ENCODE data around the gene MREG.
"Not testable (repeated sequence)": the region's sequence is repeated elsewhere in the genome, so short reads cannot be mapped to it uniquely, and the experiment has no call there.

MREG gene

DNA sequence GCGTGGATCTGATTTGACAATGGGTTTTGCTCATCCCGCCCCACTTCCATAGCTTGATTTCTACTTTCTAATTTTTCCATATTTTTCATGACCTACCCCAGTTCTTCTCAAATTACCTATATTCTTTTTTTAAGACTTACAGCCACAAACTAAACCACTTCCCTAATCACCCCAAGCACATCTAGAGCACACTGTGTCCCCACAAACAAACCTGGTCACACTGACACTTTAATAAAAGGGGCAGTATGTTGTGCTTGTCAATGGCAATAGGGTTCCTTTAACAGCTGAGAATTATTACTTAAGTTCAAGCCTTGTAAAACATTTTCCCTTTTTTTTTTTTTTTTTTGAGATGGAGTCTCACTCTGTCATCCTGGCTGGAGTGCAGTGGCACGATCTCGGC is 47.1 kb downstream of the MREG start:
- H3K27ac ChIP-seq, result no peak overlapping the region
- ChIA-PET POLR2A (ENCODE audit: low non-redundant PET) (no interaction called here), CTCF (no interaction called here)
- DNase-seq (ENCODE audit: low spot score), result no peak
- TF ChIP-seq, protein P1, sequence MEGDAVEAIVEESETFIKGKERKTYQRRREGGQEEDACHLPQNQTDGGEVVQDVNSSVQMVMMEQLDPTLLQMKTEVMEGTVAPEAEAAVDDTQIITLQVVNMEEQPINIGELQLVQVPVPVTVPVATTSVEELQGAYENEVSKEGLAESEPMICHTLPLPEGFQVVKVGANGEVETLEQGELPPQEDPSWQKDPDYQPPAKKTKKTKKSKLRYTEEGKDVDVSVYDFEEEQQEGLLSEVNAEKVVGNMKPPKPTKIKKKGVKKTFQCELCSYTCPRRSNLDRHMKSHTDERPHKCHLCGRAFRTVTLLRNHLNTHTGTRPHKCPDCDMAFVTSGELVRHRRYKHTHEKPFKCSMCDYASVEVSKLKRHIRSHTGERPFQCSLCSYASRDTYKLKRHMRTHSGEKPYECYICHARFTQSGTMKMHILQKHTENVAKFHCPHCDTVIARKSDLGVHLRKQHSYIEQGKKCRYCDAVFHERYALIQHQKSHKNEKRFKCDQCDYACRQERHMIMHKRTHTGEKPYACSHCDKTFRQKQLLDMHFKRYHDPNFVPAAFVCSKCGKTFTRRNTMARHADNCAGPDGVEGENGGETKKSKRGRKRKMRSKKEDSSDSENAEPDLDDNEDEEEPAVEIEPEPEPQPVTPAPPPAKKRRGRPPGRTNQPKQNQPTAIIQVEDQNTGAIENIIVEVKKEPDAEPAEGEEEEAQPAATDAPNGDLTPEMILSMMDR (conservative IDR thresholded peaks at IDR 0.05; ENCODE audit: low read depth), result no peak

DNA sequence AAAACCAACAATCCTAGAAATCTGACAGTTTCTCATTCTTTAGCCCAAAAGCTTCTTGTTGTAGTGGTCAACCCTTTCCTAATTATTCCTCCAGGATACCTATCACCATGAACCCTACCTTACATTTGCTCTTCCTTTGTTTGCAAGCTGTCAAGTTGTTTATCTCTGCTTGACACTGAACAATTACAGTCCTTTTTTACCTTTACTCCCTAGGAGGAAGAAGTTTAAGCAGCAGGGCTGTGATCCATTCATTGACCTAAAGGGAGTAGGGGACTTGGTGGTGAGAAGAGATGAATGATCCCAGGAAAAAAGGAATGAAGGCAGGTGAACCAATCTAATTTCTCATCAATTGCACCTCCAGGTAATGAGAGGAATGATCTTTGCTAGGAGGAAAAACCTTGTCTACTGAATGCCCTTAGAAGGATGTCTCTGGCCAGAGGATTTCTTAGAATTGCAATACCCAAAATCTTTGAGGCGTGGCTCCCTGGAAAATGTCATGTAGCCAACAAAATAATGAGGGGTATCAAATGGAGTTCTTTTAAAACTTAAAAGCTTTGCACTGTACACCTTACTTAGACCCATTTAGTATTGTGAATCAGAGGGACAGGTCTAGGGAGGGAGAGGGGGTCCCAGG is 47.7 kb downstream of the MREG start:
- ChIA-PET POLR2A (ENCODE audit: low non-redundant PET) (no interaction called here), CTCF (interaction anchor here (0.6 kb wide), 1 partner anchor 98 kb away, joined by 4 read pairs; no protein-coding TSS in a partner anchor)
- TF ChIP-seq, protein P1 (conservative IDR thresholded peaks at IDR 0.05; ENCODE audit: low read depth), result no peak
- H3K27ac ChIP-seq, result no peak overlapping the region
- no peak for DNase-seq (ENCODE audit: low spot score)

DNA sequence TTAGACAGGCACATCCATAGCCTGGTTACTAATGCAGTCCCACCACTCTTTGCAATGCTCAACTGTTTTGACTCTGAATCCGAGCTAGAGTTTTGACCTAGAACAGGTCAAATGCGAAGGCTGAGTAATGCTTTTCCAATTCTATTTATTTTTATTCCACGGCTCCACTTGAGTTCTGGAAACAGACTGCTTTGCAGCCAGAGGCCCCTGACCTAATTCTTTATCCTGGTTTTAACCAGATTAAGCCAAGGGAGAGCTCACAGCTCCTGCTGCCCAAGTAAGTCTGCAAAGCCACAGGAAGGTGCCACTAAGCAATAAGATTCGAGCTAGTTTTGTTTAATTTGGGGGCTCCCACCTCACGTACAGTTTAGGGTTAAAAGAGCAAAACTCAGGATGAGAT is 51.4 kb downstream of the MREG start:
- CTCF ChIA-PET, result no interaction called here
- no peak for DNase-seq (ENCODE audit: low spot score)
- TF ChIP-seq, protein P1 (conservative IDR thresholded peaks at IDR 0.05; ENCODE audit: low read depth), result no peak
- POLR2A ChIA-PET (ENCODE audit: low non-redundant PET), result no interaction called here
- no peak overlapping the region for H3K27ac ChIP-seq

DNA sequence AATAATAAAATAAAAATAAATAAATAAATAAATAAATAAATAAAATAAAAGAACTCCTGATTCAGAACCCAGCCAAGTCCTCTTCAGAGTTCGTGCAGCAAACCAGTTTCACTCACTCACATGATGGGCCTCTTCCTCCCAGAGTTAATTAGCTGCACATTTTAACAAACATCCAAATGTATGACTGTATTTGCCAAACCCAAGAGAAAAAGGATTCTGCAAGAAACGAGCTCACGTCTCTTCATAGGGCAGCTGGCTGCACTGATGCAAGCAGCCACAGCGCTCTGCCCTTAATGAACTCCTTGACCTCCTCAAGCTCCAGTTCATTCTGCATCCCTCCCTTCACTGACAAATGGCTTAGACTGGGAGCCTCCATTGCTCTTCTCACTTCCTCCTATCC is 55.1 kb downstream of the MREG start:
- TF ChIP-seq, protein P1 (conservative IDR thresholded peaks at IDR 0.05; ENCODE audit: low read depth), result no peak
- CTCF ChIA-PET, result interaction anchor here (0.6 kb wide), 1 partner anchor 23 kb away, joined by 3 read pairs; no protein-coding TSS in a partner anchor
- POLR2A ChIA-PET (ENCODE audit: low non-redundant PET), result no interaction called here
- no peak for DNase-seq (ENCODE audit: low spot score)
- no peak overlapping the region for H3K27ac ChIP-seq

DNA sequence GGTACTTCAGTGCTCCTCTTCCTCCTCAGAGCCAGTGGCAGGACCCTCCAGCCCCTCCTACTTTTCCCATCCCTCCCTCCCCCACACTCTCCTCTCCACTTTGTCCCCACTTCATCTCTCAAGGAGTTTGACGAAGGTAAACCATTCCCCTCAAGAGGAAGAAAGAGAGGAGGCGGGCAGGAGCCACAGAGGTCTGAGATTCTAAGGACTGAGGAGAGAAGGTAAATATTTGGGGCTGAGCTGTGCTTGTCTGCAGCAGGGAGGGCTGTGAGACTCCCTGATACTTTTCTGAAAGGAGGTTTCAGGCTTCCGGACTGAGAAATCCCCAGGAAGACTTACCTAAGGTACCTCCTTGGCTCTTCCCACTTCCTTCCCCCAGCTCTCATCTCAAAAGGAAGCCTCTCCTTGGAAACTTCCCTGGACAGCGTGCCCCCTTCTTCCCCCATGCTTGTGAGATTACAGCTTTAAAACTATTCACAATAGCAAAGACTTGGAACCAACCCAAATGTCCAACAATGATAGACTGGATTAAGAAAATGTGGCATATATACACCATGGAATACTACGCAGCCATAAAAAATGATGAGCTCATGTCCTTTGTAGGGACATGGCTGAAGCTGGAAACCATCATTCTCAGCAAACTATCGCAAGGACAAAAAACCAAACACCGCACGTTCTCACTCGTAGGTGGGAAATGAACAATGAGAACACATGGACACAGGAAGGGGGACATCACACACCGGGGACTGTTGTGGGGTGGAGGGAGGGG is 55.8 kb downstream of the MREG start:
- H3K27ac ChIP-seq; CTCF ChIA-PET; POLR2A ChIA-PET (ENCODE audit: low non-redundant PET); DNase-seq (ENCODE audit: low spot score): not testable (repeated sequence)

DNA sequence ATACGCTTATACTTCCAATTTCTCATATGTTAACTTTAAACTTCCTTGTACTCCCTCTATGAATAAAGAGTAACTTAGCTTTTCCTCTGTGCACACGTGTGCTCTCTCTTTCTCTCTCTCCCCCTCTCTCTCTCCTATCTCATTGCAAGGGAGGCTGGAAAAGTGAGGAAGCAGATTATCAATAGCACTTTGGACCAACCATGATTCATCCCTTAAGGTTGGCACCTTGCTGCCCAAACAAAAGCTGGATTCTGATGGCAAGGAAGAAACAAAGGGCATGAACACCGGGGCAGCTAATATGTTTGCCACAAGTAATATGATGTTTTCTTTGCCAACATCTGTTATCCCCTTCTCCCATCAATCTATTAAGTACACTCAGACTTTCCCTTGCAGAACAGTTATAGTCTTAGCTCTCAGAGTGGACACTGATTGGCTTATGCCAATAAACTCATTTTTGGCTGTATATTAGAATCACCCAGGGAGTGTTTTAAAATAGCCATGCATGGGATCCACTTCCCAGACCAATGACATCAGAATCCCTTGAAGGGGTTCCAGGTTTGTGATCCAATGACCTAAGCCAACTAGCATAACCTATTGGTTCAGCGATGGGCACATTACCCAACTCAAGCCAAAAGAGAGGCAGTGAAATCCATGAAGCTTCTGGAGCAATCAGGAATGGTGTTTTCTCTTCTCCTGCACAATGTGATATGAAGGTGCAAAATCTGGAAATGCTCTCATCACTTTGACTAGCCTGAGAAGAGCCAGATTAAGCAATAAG is 60.3 kb downstream of the MREG start:
- CTCF ChIA-PET, result no interaction called here
- no peak overlapping the region for H3K27ac ChIP-seq
- TF ChIP-seq, protein P1 (conservative IDR thresholded peaks at IDR 0.05; ENCODE audit: low read depth), result no peak
- POLR2A ChIA-PET (ENCODE audit: low non-redundant PET), result interaction anchor here (1.0 kb wide), 1 partner anchor 59 kb away, joined by 3 read pairs; no protein-coding TSS in a partner anchor
- no peak for DNase-seq (ENCODE audit: low spot score)
